A673 (cell line): ENCODE results near the gene SYCP1.

Experiments used
- CTCF ChIP-seq: fragments of 300-800, 200-600 bp; sonication (generic); conservative IDR thresholded peaks from 2 replicates; pipeline ENCODE4 v1.5.1; 2017; ENCODE audit warnings: low read depth, mild to moderate bottlenecking, antibody characterized with exemption, low read length, moderate library complexity, mixed read lengths
- EZH2 ChIP-seq: fragments of 200-600 bp; sonication (generic); IDR thresholded peaks from 2 replicates; pipeline ENCODE4 v1.6.1; 2017; ENCODE audit warnings: borderline replicate concordance, low read depth, mild to moderate bottlenecking, mixed read lengths, antibody characterized with exemption, low read length; ENCODE audit not compliant: poor library complexity, severe bottlenecking

GRCh38 chr1:115041654-115042053 is 187.0 kb downstream of the SYCP1 start:
- TF ChIP-seq CTCF = peak; percentile 50
- TF ChIP-seq EZH2 = no peak
